HT-29 (cell line): Measurements from ENCODE around the gene ZP4. TPM values are rescaled to one million over a fixed set of nuclear protein-coding genes. Genes with fewer than 3 reads are reported as not detected.

Experiments used
- DNase-seq: peaks from one replicate; pipeline ENCODE4 v3.0.0-alpha.2; 2015; ENCODE audit warnings: low spot score
- total RNA-seq: library from RNA; depleted of rRNA; stranded (reverse); fragments of >200 nt; shearing (Covaris generic); gene quantifications from 2 replicates; pipeline ENCODE4 v1.2.3, GENCODE V29; 2014; rRNA removed

The ZP4 gene
- not detected in 2 replicates for total RNA-seq

- no peak for DNase-seq
These were observed at the start of gene ZP4 for GRCh38 chr1:237890822-237891221. Gene ZP4 (minus strand): TSS chr1:237890922. CDS start chr1:237890635, 287 bp downstream.

- peak; percentile 65 for DNase-seq
These were observed 47.8 kb upstream of the ZP4 start for GRCh38 chr1:237938553-237938952.

- no peak for DNase-seq
These were observed 47.3 kb upstream of the ZP4 start for GRCh38 chr1:237938068-237938467.

GRCh38 chr1:237932816-237933215 lies 42.1 kb upstream of the ZP4 start:
- no peak for DNase-seq

GRCh38 chr1:237931581-237931980 lies 40.9 kb upstream of the ZP4 start:
- DNase-seq = no peak

GRCh38 chr1:237927198-237927597 lies 36.5 kb upstream of the ZP4 start:
- no peak for DNase-seq

- DNase-seq = no peak
These were observed 30.6 kb upstream of the ZP4 start for GRCh38 chr1:237921306-237921705.

- DNase-seq = peak; percentile 18
These were observed 22.6 kb upstream of the ZP4 start for GRCh38 chr1:237913345-237913744.

- DNase-seq = no peak
These were observed 21.2 kb upstream of the ZP4 start for GRCh38 chr1:237911911-237912310.

GRCh38 chr1:237910834-237911233 lies 20.1 kb upstream of the ZP4 start:
- no peak for DNase-seq

- DNase-seq = no peak
These were observed 13.2 kb upstream of the ZP4 start for GRCh38 chr1:237903961-237904360.

GRCh38 chr1:237902960-237903743 lies 12.4 kb upstream of the ZP4 start:
- DNase-seq = no peak

- DNase-seq = peak; percentile 50
These were observed 10.7 kb upstream of the ZP4 start for GRCh38 chr1:237901299-237901934.

- no peak for DNase-seq
These were observed 4.9 kb upstream of the ZP4 start for GRCh38 chr1:237895630-237896029.

- no peak for DNase-seq
These were observed 3.4 kb upstream of the ZP4 start for GRCh38 chr1:237894131-237894530.

GRCh38 chr1:237891979-237892378 lies 1.3 kb upstream of the ZP4 start:
- DNase-seq = no peak

GRCh38 chr1:237891266-237891665 lies 544 bp upstream of the ZP4 start:
- no peak for DNase-seq

GRCh38 chr1:237890416-237890815 lies 306 bp downstream of the ZP4 start:
- DNase-seq = no peak

GRCh38 chr1:237888143-237888542 lies 2.6 kb downstream of the ZP4 start:
- DNase-seq = no peak

- no peak for DNase-seq
These were observed 3.2 kb downstream of the ZP4 start for GRCh38 chr1:237887542-237887941.

GRCh38 chr1:237884237-237884636 lies 6.5 kb downstream of the ZP4 start:
- no peak for DNase-seq

- DNase-seq = no peak
These were observed 11.5 kb downstream of the ZP4 start for GRCh38 chr1:237879195-237879594.

GRCh38 chr1:237878406-237878805 lies 12.3 kb downstream of the ZP4 start:
- DNase-seq = no peak
